Activated CD4-positive, alpha-beta T cell treated with anti-CD3 and anti-CD28 coated beads, Interleukin-2, amount 10 ng/mL, durations not matched to agents 24 days and 14 days (primary cell): ENCODE results near the gene PNMA6E. TPM values are rescaled to one million over a fixed set of nuclear protein-coding genes. Genes with fewer than 3 reads are reported as not detected.

Experiments
- DNase-seq: peaks from one replicate; pipeline ENCODE4 v3.0.0; 2022
- H3K27ac Mint-ChIP-seq: one replicate; pipeline ENCODE4 v1.8.0; 2022; ENCODE audit warnings: mild to moderate bottlenecking, mixed read lengths
- H3K27me3 Mint-ChIP-seq: one replicate; pipeline ENCODE4 v1.8.0; 2022; ENCODE audit warnings: mixed read lengths
- H3K36me3 Mint-ChIP-seq: one replicate; pipeline ENCODE4 v1.8.0; 2022; ENCODE audit warnings: low read depth, mild to moderate bottlenecking, mixed read lengths
- H3K4me1 Mint-ChIP-seq: one replicate; pipeline ENCODE4 v1.8.0; 2021; ENCODE audit warnings: mixed read lengths
- H3K4me3 Mint-ChIP-seq: one replicate; pipeline ENCODE4 v1.8.0; 2022; ENCODE audit warnings: mild to moderate bottlenecking, moderate library complexity, mixed read lengths
- H3K9me3 Mint-ChIP-seq: one replicate; pipeline ENCODE4 v1.8.0; 2021; ENCODE audit warnings: mixed read lengths
- intact Hi-C: fragments of 100-400 bp; cut with micrococcal nuclease; formaldehyde crosslinking; loops from one replicate; pipeline ENCODE4 v1.15.1; 2023
- total RNA-seq: library from RNA; stranded (reverse); gene quantifications from 2 replicates; pipeline ENCODE4 v1.2.3, GENCODE V29; 2022

The PNMA6E gene
- total RNA-seq, 1 donor from 2014 or later = not detected

- Mint-ChIP-seq H3K27ac (no peak overlapping the region), H3K4me1 (no peaks in the 10 kb centered on the region), H3K27me3 (peaks cover 2% of the 10 kb centered on the region), H3K9me3 (no peaks in the 10 kb centered on the region), H3K4me3 (no peak overlapping the region), H3K36me3 (no peaks in the 10 kb centered on the region)
- intact Hi-C loops = no loop called here
- DNase-seq = no peak
Measured at GRCh38 chrX:153379508-153379907, 21.6 kb downstream of the PNMA6E start.

GRCh38 chrX:153378607-153379006 is 22.5 kb downstream of the PNMA6E start:
- intact Hi-C loops = no loop called here
- no peak for DNase-seq
- Mint-ChIP-seq H3K27ac (no peak overlapping the region), H3K27me3 (peaks cover 2% of the 10 kb centered on the region), H3K4me1 (no peaks in the 10 kb centered on the region), H3K36me3 (no peaks in the 10 kb centered on the region), H3K4me3 (no peak overlapping the region), H3K9me3 (no peaks in the 10 kb centered on the region)

- H3K27ac Mint-ChIP-seq = no peak overlapping the region
- H3K4me1 Mint-ChIP-seq = no peaks in the 10 kb centered on the region
- intact Hi-C loops = no loop called here
- no peaks in the 10 kb centered on the region for H3K9me3 Mint-ChIP-seq
- no peaks in the 10 kb centered on the region for H3K36me3 Mint-ChIP-seq
- H3K27me3 Mint-ChIP-seq = peaks cover 2% of the 10 kb centered on the region
- H3K4me3 Mint-ChIP-seq = no peak overlapping the region
- DNase-seq = no peak
Measured at GRCh38 chrX:153377727-153378126, 23.4 kb downstream of the PNMA6E start.

GRCh38 chrX:153375571-153375970 is 25.6 kb downstream of the PNMA6E start:
- intact Hi-C loops = no loop called here
- no peak for DNase-seq
- H3K27me3 Mint-ChIP-seq = peaks cover 2% of the 10 kb centered on the region

GRCh38 chrX:153374426-153374825 is 26.7 kb downstream of the PNMA6E start:
- intact Hi-C loops = loop anchor here (5.0 kb wide), 1 partner anchor 37 kb away; no protein-coding TSS in a partner anchor
- Mint-ChIP-seq H3K36me3 (no peaks in the 10 kb centered on the region), H3K4me3 (no peak overlapping the region), H3K4me1 (peaks cover 3% of the 10 kb centered on the region), H3K27ac (no peak overlapping the region), H3K9me3 (no peaks in the 10 kb centered on the region), H3K27me3 (peaks cover 2% of the 10 kb centered on the region)
- DNase-seq = no peak

More at GRCh38 chrX:153375571-153375970, 25.6 kb downstream of the PNMA6E start:
- Mint-ChIP-seq H3K4me3 (no peak overlapping the region), H3K9me3 (no peaks in the 10 kb centered on the region), H3K27ac (no peak overlapping the region), H3K4me1 (peaks cover 1% of the 10 kb centered on the region), H3K36me3 (no peaks in the 10 kb centered on the region)

GRCh38 chrX:153372949-153373348 is 28.2 kb downstream of the PNMA6E start:
- Mint-ChIP-seq H3K27me3 (peaks cover 2% of the 10 kb centered on the region), H3K4me3 (no peak overlapping the region), H3K36me3 (no peaks in the 10 kb centered on the region), H3K4me1 (peaks cover 3% of the 10 kb centered on the region), H3K27ac (no peak overlapping the region), H3K9me3 (no peaks in the 10 kb centered on the region)
- intact Hi-C loops = loop anchor here (5.0 kb wide), 1 partner anchor 36 kb away; no protein-coding TSS in a partner anchor
- no peak for DNase-seq

- H3K9me3 Mint-ChIP-seq = no peaks in the 10 kb centered on the region
- H3K4me1 Mint-ChIP-seq = peaks cover 3% of the 10 kb centered on the region
- no peaks in the 10 kb centered on the region for H3K36me3 Mint-ChIP-seq
- H3K27ac Mint-ChIP-seq = no peak overlapping the region
- H3K27me3 Mint-ChIP-seq = no peaks in the 10 kb centered on the region
- intact Hi-C loops = loop anchor here (5.0 kb wide), 1 partner anchor 34 kb away; no protein-coding TSS in a partner anchor
- no peak overlapping the region for H3K4me3 Mint-ChIP-seq
- DNase-seq = no peak
Measured at GRCh38 chrX:153371256-153371655, 29.9 kb downstream of the PNMA6E start.

GRCh38 chrX:153370293-153371055 is 30.7 kb downstream of the PNMA6E start:
- H3K4me3 Mint-ChIP-seq = no peak overlapping the region
- no peak overlapping the region for H3K27ac Mint-ChIP-seq
- H3K9me3 Mint-ChIP-seq = no peaks in the 10 kb centered on the region
- no peak for DNase-seq
- peaks cover 5% of the 10 kb centered on the region for H3K4me1 Mint-ChIP-seq
- intact Hi-C loops = loop anchor here (5.0 kb wide), 1 partner anchor 33 kb away; no protein-coding TSS in a partner anchor
- no peaks in the 10 kb centered on the region for H3K27me3 Mint-ChIP-seq
- no peaks in the 10 kb centered on the region for H3K36me3 Mint-ChIP-seq

GRCh38 chrX:153366878-153367538 is 34.1 kb downstream of the PNMA6E start:
- Mint-ChIP-seq H3K27me3 (no peaks in the 10 kb centered on the region), H3K4me1 (peaks cover 5% of the 10 kb centered on the region)
- intact Hi-C loops = no loop called here

GRCh38 chrX:153366119-153366518 is 35.0 kb downstream of the PNMA6E start:
- Mint-ChIP-seq H3K36me3 (no peaks in the 10 kb centered on the region), H3K4me3 (no peak overlapping the region)

More at GRCh38 chrX:153366878-153367538, 34.1 kb downstream of the PNMA6E start:
- DNase-seq = no peak
- no peak overlapping the region for H3K4me3 Mint-ChIP-seq
- H3K27ac Mint-ChIP-seq = no peak overlapping the region
- H3K36me3 Mint-ChIP-seq = no peaks in the 10 kb centered on the region
- no peaks in the 10 kb centered on the region for H3K9me3 Mint-ChIP-seq

GRCh38 chrX:153365670-153366069 is 35.5 kb downstream of the PNMA6E start:
- Mint-ChIP-seq H3K4me1 (peaks cover 5% of the 10 kb centered on the region), H3K27me3 (no peaks in the 10 kb centered on the region), H3K4me3 (no peak overlapping the region), H3K9me3 (no peaks in the 10 kb centered on the region), H3K36me3 (no peaks in the 10 kb centered on the region), H3K27ac (no peak overlapping the region)
- no peak for DNase-seq
- intact Hi-C loops = no loop called here

More at GRCh38 chrX:153366119-153366518, 35.0 kb downstream of the PNMA6E start:
- intact Hi-C loops = no loop called here
- H3K4me1 Mint-ChIP-seq = peaks cover 5% of the 10 kb centered on the region
- H3K27me3 Mint-ChIP-seq = no peaks in the 10 kb centered on the region
- DNase-seq = no peak
- H3K27ac Mint-ChIP-seq = no peak overlapping the region
- H3K9me3 Mint-ChIP-seq = no peaks in the 10 kb centered on the region

GRCh38 chrX:153361781-153362397 is 39.3 kb downstream of the PNMA6E start:
- H3K4me1 Mint-ChIP-seq = peaks cover 3% of the 10 kb centered on the region
- H3K36me3 Mint-ChIP-seq = peaks cover 10% of the 10 kb centered on the region
- intact Hi-C loops = no loop called here
- peaks cover 4% of the 10 kb centered on the region for H3K9me3 Mint-ChIP-seq
- no peak for DNase-seq
- H3K27ac Mint-ChIP-seq = no peak overlapping the region
- no peaks in the 10 kb centered on the region for H3K27me3 Mint-ChIP-seq
- no peak overlapping the region for H3K4me3 Mint-ChIP-seq

- intact Hi-C loops = no loop called here
- H3K36me3 Mint-ChIP-seq = peaks cover 12% of the 10 kb centered on the region
- no peak overlapping the region for H3K27ac Mint-ChIP-seq
- H3K9me3 Mint-ChIP-seq = peaks cover 4% of the 10 kb centered on the region
- H3K27me3 Mint-ChIP-seq = no peaks in the 10 kb centered on the region
- no peak for DNase-seq
- no peak overlapping the region for H3K4me3 Mint-ChIP-seq
- no peaks in the 10 kb centered on the region for H3K4me1 Mint-ChIP-seq
Measured at GRCh38 chrX:153357877-153358276, 43.3 kb downstream of the PNMA6E start.

GRCh38 chrX:153353416-153353815 is 47.7 kb downstream of the PNMA6E start:
- no peak overlapping the region for H3K27ac Mint-ChIP-seq
- H3K4me1 Mint-ChIP-seq = peaks cover 2% of the 10 kb centered on the region
- H3K36me3 Mint-ChIP-seq = peaks cover 28% of the 10 kb centered on the region
- no peak overlapping the region for H3K4me3 Mint-ChIP-seq
- intact Hi-C loops = no loop called here
- peaks cover 4% of the 10 kb centered on the region for H3K9me3 Mint-ChIP-seq
- no peak for DNase-seq
- H3K27me3 Mint-ChIP-seq = no peaks in the 10 kb centered on the region
